Measurements from ENCODE around the gene CCDC136. TPM values are rescaled to one million over a fixed set of nuclear protein-coding genes. Genes with fewer than 3 reads are reported as not detected.

CCDC136 gene
- total RNA-seq, 1 experiment from 2014 or later: 0.87 TPM

GRCh38 chr7:128841921-128842673 lies 50.3 kb downstream of the CCDC136 start:
- DNase-seq (ENCODE audit: extremely low read depth, low read depth): peak; percentile 15

- DNase-seq (ENCODE audit: extremely low read depth, low read depth): no peak
These were observed 51.2 kb downstream of the CCDC136 start for GRCh38 chr7:128842674-128843641.

GRCh38 chr7:128843938-128844621 lies 52.3 kb downstream of the CCDC136 start:
- no peak for DNase-seq (ENCODE audit: extremely low read depth, low read depth)

- DNase-seq (ENCODE audit: extremely low read depth, low read depth): no peak
These were observed 53.1 kb downstream of the CCDC136 start for GRCh38 chr7:128844777-128845311.

GRCh38 chr7:128845475-128845874 lies 53.7 kb downstream of the CCDC136 start:
- no peak for DNase-seq (ENCODE audit: extremely low read depth, low read depth)

- no peak for DNase-seq (ENCODE audit: extremely low read depth, low read depth)
These were observed 54.2 kb downstream of the CCDC136 start for GRCh38 chr7:128845987-128846386.

- no peak for DNase-seq (ENCODE audit: extremely low read depth, low read depth)
These were observed 55.1 kb downstream of the CCDC136 start for GRCh38 chr7:128846781-128847444.

GRCh38 chr7:128847721-128848211 lies 56.0 kb downstream of the CCDC136 start:
- no peak for DNase-seq (ENCODE audit: extremely low read depth, low read depth)

GRCh38 chr7:128848289-128849155 lies 56.8 kb downstream of the CCDC136 start:
- DNase-seq (ENCODE audit: extremely low read depth, low read depth): no peak

- DNase-seq (ENCODE audit: extremely low read depth, low read depth): no peak
These were observed 57.4 kb downstream of the CCDC136 start for GRCh38 chr7:128849156-128849515.

GRCh38 chr7:128849804-128850490 lies 58.2 kb downstream of the CCDC136 start:
- DNase-seq (ENCODE audit: extremely low read depth, low read depth): no peak

- no peak for DNase-seq (ENCODE audit: extremely low read depth, low read depth)
These were observed 60.9 kb downstream of the CCDC136 start for GRCh38 chr7:128852537-128853254.

- DNase-seq (ENCODE audit: extremely low read depth, low read depth): no peak
These were observed 62.0 kb downstream of the CCDC136 start for GRCh38 chr7:128853799-128854198.

- no peak for DNase-seq (ENCODE audit: extremely low read depth, low read depth)
These were observed 62.6 kb downstream of the CCDC136 start for GRCh38 chr7:128854396-128854795.

GRCh38 chr7:128855559-128855958 lies 63.8 kb downstream of the CCDC136 start:
- DNase-seq (ENCODE audit: extremely low read depth, low read depth): no peak

GRCh38 chr7:128856001-128856718 lies 64.4 kb downstream of the CCDC136 start:
- no peak for DNase-seq (ENCODE audit: extremely low read depth, low read depth)

Measured in NCI-H460 (cell line).